ENCODE measurements around the gene GPR78.

Gene GPR78

DNA sequence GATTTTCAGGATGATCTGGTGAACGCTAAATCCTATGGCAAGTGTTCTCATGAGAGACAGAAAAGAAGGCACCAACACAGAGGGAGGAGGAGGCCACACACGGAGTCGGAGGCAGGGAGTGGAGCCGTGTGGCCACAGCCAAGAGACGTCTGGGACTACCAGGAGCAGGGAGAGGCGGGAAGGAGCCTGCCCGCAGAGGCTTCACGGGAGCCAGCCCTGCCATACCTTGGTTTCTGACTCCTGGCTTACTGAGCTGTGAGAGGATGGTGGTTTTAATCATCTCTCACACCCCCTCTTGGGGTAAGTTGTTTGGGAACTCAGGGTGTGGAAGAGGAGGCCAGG lies 33.5 kb upstream of the GPR78 start:
- no peak for DNase-seq (ENCODE audit: low read depth in 2 of 2)

DNA sequence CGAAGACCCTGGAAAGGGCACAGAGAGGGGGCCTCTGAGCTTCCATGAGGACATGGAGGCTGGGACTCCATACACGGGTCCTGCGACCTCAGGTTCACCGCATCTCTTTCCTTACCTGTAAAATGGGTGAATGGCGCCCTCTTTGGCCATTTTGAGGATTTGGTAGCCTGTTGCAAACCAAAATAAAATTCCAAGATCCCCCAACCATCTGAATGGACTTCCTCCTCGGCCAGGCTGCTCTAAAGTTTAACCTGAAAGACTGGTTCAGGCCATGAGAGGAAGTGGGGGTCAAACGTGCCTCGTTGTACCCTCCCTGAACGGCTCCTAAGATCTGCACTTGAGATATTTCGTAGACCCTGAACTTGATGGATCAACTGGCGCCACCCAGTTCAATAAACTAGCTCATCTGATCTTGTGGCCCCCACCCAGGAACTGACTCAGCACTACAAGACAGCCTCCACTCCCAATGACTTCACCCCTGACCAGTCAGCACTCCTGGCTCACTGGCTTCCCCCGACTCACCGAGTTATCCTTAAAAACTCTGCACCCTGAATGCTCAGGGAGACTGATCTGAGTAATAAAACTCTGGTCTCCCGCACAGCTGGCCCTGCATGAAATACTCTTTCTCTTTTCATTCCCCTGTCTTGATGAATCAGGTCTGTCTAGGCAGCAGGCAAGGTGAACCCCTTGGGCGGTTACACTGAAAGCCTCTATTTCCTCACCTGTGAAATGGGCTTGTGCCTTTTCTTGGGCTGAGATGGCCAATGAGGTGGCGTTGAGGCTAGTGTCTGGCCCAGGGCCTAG lies 32.9 kb upstream of the GPR78 start:
- no peak for DNase-seq (ENCODE audit: low read depth in 2 of 2)

DNA sequence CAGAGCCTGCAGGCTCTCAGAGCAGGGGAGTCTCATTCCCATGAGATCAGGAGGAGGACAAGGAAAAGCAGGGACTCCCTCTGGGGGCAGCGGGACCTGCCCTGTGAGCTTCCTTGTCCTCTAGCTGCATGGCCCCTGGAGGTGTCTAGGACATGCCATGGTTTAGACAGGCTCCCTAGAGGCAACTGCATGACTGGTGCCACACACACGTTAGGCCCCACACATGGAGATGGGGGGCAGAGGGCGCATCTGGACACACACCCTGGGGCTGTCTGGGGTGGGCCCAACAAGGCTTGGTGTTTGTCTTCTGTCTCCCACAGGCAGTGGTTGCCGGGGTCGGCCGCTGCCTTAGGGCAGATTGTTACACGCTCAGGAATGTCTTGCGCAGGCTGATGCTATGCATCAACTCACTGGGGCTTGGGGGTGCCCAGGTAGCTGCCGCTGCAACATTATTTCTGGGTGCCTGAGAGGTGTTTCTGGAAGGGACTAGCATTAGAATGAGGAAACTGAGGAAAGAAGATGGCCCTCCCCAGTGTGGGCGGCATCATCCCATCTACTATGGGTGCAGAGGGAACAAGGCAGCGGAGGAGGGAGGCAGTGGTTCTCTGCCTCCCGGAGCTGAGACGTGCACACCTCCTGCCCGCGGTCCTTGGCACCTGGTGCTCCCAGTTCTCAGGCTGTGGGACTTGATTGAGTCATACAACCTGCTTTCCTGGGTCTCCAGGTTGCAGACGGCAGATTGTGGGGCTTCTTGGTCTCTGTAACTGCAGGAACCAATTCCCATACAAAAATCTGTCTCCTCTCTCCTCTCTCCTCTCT lies 32.1 kb upstream of the GPR78 start:
- no peak for DNase-seq (ENCODE audit: low read depth in 2 of 2)

DNA sequence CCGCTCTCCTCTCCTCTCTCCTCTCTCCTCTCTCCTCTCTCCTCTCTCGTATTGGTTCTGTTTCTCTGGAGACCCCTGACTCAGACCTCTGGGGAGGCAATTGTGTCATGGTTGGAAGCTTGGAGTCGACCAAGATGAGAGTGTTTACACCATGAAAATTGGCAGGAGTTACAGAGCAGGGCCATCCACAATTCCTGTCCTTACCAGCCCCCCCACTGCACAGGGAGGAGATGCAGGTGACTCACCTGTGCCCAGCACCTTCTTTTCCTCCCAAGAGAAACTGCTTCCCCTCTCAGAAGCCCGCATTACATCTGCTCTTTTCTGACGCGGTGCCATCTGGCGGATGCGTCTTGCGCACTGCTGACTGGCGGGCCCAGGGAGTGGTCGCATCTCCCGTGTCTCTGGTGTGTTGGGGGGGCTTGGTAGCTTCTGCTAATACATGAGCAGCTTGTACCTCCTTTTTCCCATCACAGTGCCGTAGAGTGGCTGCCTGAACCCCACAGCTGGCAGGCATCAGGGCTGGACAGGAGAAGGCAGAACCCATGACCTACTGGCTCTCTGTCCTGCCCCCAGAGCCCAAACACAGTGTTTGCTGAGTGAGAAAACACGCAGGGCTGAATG lies 31.4 kb upstream of the GPR78 start:
- no peak for DNase-seq (ENCODE audit: low read depth in 2 of 2)

GRCh38 chr4:8549352-8549931 lies 30.8 kb upstream of the GPR78 start:
- DNase-seq (ENCODE audit: low read depth in 2 of 2), result no peak

- DNase-seq (ENCODE audit: low read depth in 2 of 2), result no peak
These were observed 29.5 kb upstream of the GPR78 start for GRCh38 chr4:8550691-8551090.

DNA sequence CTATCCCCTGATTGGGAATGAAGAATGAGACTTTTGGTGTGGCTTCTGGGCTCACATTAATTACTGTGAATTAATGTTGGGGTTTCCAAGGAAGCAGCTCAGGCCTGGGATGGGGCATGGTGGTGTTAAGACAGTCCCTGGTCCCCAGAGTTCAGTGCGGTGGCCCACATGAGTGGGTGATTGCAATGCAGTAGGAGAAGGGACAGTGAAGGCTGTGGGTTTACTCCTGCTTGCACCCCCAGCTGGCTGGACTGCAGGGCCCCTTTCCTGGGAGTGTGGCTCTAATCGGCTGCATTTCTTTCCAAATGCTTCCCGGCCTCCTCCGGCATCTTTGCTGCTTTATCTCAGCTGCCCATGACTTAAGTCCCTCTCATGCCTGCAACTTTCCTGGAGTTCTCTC lies 28.2 kb upstream of the GPR78 start:
- no peak for DNase-seq (ENCODE audit: low read depth in 2 of 2)

- no peak for DNase-seq (ENCODE audit: low read depth in 2 of 2)
These were observed 27.5 kb upstream of the GPR78 start for GRCh38 chr4:8552581-8553205.

GRCh38 chr4:8553216-8553615 lies 27.0 kb upstream of the GPR78 start:
- DNase-seq (ENCODE audit: low read depth in 2 of 2), result no peak

- DNase-seq (ENCODE audit: low read depth in 2 of 2), result no peak
These were observed 26.2 kb upstream of the GPR78 start for GRCh38 chr4:8553991-8554405.

DNA sequence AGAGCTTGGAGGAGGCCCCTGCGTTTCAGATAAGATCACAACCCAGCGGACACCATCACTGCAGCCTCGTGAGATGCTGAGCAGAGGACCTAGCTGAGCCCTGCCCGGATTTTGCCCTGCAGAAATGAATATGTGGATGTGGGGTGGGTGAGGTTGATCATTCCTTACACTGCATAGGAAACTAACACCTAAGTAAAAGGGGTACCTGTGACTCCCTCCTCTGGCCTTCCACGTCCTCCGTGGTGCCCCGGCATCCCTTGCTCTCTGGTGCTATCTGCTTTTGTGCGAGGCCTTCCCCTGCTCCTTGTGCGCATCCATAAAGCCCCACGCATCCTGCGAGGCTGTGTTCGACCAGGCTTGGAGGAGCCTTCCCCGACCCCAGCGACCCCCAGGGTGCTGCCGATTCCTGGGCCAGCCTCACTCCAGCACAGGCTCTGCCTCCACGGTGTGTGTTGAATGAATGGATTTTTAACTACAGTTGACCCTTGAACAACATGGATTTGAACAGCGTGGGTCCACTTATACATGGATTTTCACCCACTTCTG lies 25.6 kb upstream of the GPR78 start:
- no peak for DNase-seq (ENCODE audit: low read depth in 2 of 2)

- no peak for DNase-seq (ENCODE audit: low read depth in 2 of 2)
These were observed 24.5 kb upstream of the GPR78 start for GRCh38 chr4:8555716-8556115.

DNA sequence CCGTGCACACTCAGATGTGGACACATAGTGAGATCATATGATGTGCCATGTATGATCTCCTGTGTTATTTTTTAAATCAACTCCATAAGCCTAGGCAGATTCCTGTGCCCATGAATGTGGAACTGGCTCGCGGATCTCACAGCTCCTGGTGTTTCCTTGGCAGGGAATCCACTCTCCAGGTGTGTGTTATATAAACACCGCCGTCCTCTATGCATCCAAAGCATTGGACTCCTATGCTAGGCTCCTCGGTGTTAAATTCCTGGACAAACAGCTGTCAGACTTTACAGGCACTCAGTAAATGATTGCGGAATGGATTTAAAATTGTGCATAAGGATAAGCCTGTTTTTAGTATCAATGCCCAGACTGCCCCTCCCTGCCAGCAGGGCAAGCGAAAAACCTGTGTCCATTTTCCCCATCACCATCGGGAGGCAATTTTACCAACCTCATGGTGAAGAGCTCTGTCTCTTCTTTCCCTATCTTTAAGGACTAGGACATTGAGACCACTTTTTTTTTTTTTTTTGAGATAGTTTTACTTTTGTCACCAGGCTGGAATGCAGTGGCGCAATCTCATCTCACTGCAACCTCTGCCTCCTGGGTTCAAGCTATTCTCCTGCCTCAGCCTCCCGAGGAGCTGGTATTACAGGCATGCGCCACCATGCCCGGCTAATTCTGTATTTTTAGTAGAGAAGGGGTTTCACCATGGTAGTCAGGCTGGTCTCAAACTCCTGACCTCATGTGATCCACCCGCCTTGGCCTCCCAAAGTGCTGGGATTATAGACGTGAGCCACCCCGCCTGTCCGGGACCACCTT lies 23.6 kb upstream of the GPR78 start:
- DNase-seq (ENCODE audit: low read depth in 2 of 2), result no peak

- no peak for DNase-seq (ENCODE audit: low read depth in 2 of 2)
These were observed 22.8 kb upstream of the GPR78 start for GRCh38 chr4:8557151-8558076.

DNA sequence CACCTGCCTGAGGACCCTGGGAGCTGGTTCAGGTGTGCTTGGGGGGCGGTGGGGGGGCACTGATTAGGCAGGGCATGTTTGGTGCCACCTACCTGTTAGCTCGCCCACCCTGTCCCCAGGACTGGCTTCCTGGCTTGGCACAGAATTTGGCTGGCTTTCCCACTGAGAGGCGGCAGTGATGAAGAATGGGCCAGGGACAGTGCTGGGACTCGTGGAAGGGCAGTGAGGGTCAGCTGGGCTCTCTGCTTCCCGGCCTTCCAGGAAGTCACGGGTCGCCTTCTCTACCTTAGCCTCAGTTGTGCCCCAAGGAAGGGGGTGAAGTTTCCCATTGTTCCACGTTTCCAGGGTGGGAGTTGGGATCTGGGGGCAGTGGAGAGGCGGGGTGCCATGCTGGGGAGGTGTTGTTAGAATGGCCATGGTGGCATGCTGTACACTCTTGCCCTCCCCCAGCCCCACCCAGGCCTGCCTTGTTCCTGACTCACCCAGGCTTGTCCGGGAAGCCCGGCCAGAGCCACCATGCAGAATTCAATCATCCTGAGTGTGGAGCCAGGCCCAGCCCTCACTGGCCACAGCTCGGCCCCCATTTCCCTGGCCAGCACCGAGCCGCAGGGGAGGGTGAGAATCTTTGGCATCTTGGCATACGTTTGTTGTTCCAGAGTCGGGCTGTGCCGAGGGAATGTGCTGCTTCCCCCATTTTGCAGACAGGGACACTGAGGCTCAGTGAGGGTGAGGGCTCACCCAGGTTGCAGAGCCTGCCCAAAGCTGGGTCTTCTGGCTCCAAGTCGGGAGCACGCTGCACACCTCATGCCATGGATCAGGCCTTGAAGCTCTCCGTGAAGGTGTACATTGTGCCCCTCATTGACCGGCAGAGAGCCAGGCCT lies 21.9 kb upstream of the GPR78 start:
- DNase-seq (ENCODE audit: low read depth in 2 of 2), result no peak

DNA sequence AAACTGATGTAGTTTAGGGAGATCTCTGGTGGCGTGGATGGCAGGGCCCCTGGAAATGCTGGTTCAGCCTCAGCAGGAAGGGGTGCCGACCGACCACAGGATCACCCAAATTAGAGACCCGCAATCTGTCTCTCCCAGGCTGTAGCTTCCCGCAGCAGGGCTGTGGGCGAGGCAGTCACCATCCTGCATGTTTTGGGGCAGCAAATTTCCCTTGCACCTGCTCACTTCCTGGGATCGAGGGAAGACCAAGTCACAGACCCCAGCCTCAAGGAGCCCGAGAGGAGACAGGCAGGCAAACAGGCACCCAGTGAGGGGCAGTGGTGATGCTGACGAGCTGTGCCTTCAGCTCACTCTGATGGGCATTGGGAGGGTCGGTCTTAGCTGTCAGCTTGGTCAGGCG lies 21.2 kb upstream of the GPR78 start:
- DNase-seq (ENCODE audit: low read depth in 2 of 2), result no peak

DNA sequence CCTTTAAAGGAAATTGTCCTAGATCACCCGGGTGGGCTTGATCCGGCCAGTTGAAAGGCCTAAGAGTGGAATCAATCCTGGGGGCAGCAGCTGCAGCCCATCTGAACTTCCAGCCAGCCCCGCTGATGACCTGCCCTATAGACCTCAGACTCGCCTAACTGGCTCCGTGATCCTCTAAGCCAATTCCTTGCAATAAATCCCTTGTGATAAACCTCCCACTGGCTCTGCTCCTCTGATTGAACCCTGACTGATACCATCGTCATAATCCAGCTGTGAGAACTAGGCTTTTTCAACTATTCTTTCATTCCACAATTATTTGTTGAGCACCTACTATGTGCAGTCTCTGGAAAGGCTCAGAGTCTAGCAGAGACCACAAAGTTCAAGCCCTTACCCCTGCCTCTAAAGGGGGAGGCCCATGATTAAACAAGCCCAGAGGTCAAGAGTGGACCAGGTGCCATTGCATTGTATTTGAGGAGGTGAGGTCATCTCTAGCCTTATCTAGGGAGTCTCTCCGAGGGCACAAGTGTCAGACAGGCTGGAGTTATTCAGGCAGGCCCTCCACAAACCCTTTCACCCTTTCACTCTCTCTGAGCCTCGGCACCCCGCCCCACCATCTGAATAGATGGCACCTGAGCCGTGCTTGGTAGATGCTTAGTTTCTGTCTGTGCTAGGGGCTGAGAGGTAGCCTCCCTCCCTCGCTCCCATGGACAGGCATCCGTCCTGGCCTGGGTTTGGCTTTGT lies 20.5 kb upstream of the GPR78 start:
- DNase-seq (ENCODE audit: low read depth in 2 of 2), result no peak
